HG02571 (cell line): ENCODE measurements around the gene CSNK1E.
"Not testable (repeated sequence)": the region's sequence is repeated elsewhere in the genome, so short reads cannot be mapped to it uniquely, and the experiment has no call there.

Experiments
- ATAC-seq: cut with Tn5 transposase; IDR thresholded peaks from one replicate; pipeline ENCODE4 v1.9.1; 2021; ENCODE audit warnings: mild to moderate bottlenecking, moderate library complexity; ENCODE audit not compliant: unreplicated experiment

Gene CSNK1E

GRCh38 chr22:38317122-38317994 lies at the start of gene CSNK1E:
Gene CSNK1E (minus strand): TSS chr22:38317433. CDS start chr22:38314157, 3,276 bp downstream.
- no peak for ATAC-seq

- not testable (repeated sequence) for ATAC-seq
Measured at GRCh38 chr22:38365829-38366228, 48.6 kb upstream of the CSNK1E start.

GRCh38 chr22:38365174-38365573 lies 47.9 kb upstream of the CSNK1E start:
- ATAC-seq = not testable (repeated sequence)

- ATAC-seq = not testable (repeated sequence)
Measured at GRCh38 chr22:38360560-38360959, 43.3 kb upstream of the CSNK1E start.

GRCh38 chr22:38359817-38360216 lies 42.6 kb upstream of the CSNK1E start:
- ATAC-seq = not testable (repeated sequence)

- ATAC-seq = not testable (repeated sequence)
Measured at GRCh38 chr22:38357971-38358370, 40.7 kb upstream of the CSNK1E start.

- no peak for ATAC-seq
Measured at GRCh38 chr22:38355275-38355674, 38.0 kb upstream of the CSNK1E start.

- no peak for ATAC-seq
Measured at GRCh38 chr22:38353701-38354100, 36.5 kb upstream of the CSNK1E start.

- ATAC-seq = no peak
Measured at GRCh38 chr22:38353142-38353629, 36.0 kb upstream of the CSNK1E start.

- ATAC-seq = no peak
Measured at GRCh38 chr22:38352436-38352835, 35.2 kb upstream of the CSNK1E start.

GRCh38 chr22:38350444-38351359 lies 33.5 kb upstream of the CSNK1E start:
- ATAC-seq = no peak

- no peak for ATAC-seq
Measured at GRCh38 chr22:38348751-38349496, 31.7 kb upstream of the CSNK1E start.

- no peak for ATAC-seq
Measured at GRCh38 chr22:38347944-38348750, 30.9 kb upstream of the CSNK1E start.

- ATAC-seq = no peak
Measured at GRCh38 chr22:38347181-38347943, 30.1 kb upstream of the CSNK1E start.

- ATAC-seq = no peak
Measured at GRCh38 chr22:38346506-38346905, 29.3 kb upstream of the CSNK1E start.

- ATAC-seq = no peak
Measured at GRCh38 chr22:38345782-38346181, 28.5 kb upstream of the CSNK1E start.

GRCh38 chr22:38339893-38340292 lies 22.7 kb upstream of the CSNK1E start:
- not testable (repeated sequence) for ATAC-seq

GRCh38 chr22:38338772-38339379 lies 21.6 kb upstream of the CSNK1E start:
- no peak for ATAC-seq

GRCh38 chr22:38336699-38337098 lies 19.5 kb upstream of the CSNK1E start:
- no peak for ATAC-seq
